ENCODE measurements around the gene SLC25A47.
A peak's percentile ranks its signal among the peaks of the same experiment; 100 is the strongest.
"Not testable (repeated sequence)": the region's sequence is repeated elsewhere in the genome, so short reads cannot be mapped to it uniquely, and the experiment has no call there.

Gene SLC25A47

GRCh38 chr14:100305324-100306100 is 17.6 kb upstream of the SLC25A47 start:
- TF ChIP-seq CTCF (IDR thresholded peaks at IDR 0.05; ENCODE audit: low read depth, low read length): no peak
- DNase-seq (ENCODE audit: low read depth, low spot score): peak; percentile 31
- peak overlapping the region; percentile 63 for H3K4me3 ChIP-seq (ENCODE audit: low read depth, low read length)
- in situ Hi-C loops (cut with HindIII; ENCODE audit: low sequenced_read_pairs): no loop called here

- H3K4me3 ChIP-seq (ENCODE audit: low read depth, low read length): peak within 1 kb of the TSS; percentile 67
- in situ Hi-C loops (cut with HindIII; ENCODE audit: low sequenced_read_pairs): no loop called here
- TF ChIP-seq CTCF (IDR thresholded peaks at IDR 0.05; ENCODE audit: low read depth, low read length): no peak
- peak; percentile 78 for DNase-seq (ENCODE audit: low read depth, low spot score)
These were observed 16.8 kb upstream of the SLC25A47 start, which contains the start of gene SLC25A29 for GRCh38 chr14:100306101-100306997. Gene SLC25A29 (minus strand): TSS chr14:100306444. CDS start chr14:100306232, 212 bp downstream.

- DNase-seq (ENCODE audit: low read depth, low spot score): no peak
- in situ Hi-C loops (cut with HindIII; ENCODE audit: low sequenced_read_pairs): no loop called here
- H3K4me3 ChIP-seq (ENCODE audit: low read depth, low read length): peak overlapping the region; percentile 67
- no peak for TF ChIP-seq CTCF (IDR thresholded peaks at IDR 0.05; ENCODE audit: low read depth, low read length)
These were observed 16.0 kb upstream of the SLC25A47 start for GRCh38 chr14:100306998-100307765.

- TF ChIP-seq CTCF (IDR thresholded peaks at IDR 0.05; ENCODE audit: low read depth, low read length): no peak
- in situ Hi-C loops (cut with HindIII; ENCODE audit: low sequenced_read_pairs): no loop called here
- DNase-seq (ENCODE audit: low read depth, low spot score): no peak
- H3K4me3 ChIP-seq (ENCODE audit: low read depth, low read length): peak overlapping the region; percentile 67
These were observed 15.2 kb upstream of the SLC25A47 start for GRCh38 chr14:100307766-100308426.

- in situ Hi-C loops (cut with HindIII; ENCODE audit: low sequenced_read_pairs); H3K4me3 ChIP-seq (ENCODE audit: low read depth, low read length); DNase-seq (ENCODE audit: low read depth, low spot score): not testable (repeated sequence)
These were observed 14.7 kb upstream of the SLC25A47 start for GRCh38 chr14:100308427-100308792.

- no peak overlapping the region for H3K4me3 ChIP-seq (ENCODE audit: low read depth, low read length)
- DNase-seq (ENCODE audit: low read depth, low spot score): no peak
- in situ Hi-C loops (cut with HindIII; ENCODE audit: low sequenced_read_pairs): no loop called here
- TF ChIP-seq CTCF (IDR thresholded peaks at IDR 0.05; ENCODE audit: low read depth, low read length): no peak
These were observed 14.0 kb upstream of the SLC25A47 start for GRCh38 chr14:100309028-100309737.

- DNase-seq (ENCODE audit: low read depth, low spot score); in situ Hi-C loops (cut with HindIII; ENCODE audit: low sequenced_read_pairs); H3K4me3 ChIP-seq (ENCODE audit: low read depth, low read length): not testable (repeated sequence)
These were observed 10.8 kb upstream of the SLC25A47 start for GRCh38 chr14:100312110-100312876.
